ENCODE data around the gene OGA. TPM values are rescaled to one million over a fixed set of nuclear protein-coding genes. Genes with fewer than 3 reads are reported as not detected.

The OGA gene
- total and polyA plus RNA-seq, 2 donors (not counting 1 experiment from before 2014, with no cell fraction given) = 128 to 418 TPM

DNA sequence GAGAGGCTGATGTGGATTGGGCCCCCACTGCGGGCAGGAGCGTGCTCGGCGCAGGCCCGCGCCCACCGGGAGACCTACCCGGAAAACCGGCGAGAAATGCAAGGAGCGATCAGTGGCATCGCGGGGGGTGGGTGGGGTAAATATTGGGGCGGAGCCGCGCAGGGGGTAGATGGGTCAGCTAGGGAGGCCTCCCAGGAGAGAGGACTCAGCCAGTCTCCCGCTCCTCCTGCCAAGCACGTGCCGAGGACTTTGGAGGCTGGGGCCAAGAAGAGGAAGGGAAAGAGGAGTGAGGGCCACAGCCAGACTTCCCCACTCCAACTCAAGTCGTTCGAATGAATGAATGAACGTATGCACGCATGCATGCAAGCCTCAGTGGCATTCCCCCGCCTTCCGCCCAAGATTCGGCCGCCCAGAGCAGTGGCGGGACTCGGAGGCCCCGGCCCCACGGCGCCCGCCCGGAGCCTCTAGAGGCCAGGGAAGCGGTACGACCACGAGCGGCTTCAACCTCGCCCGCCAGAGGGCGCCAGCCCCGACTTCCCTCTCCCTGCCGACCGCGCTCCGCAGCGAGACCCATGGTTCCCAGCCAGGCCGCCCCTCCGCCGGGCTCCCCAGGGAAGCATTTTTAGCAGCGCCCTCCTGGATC, 38.6 kb downstream of the OGA start:
- H3K9me3 Mint-ChIP-seq (ENCODE audit: insufficient read depth) = no peaks in the 10 kb centered on the region
- Histone ChIP-seq H3K4me3 (ENCODE audit: control extremely low read depth in 1 of 5, extremely low read depth in 1 of 5, insufficient read depth in 1 of 5, low read depth in 2 of 5, low read length in 4 of 5) (peak overlapping the region; percentile 36 to 77 (median 57)), H3K36me3 (replicated peaks in 1 of 2; ENCODE audit: control extremely low read depth in 1 of 2, control insufficient read depth in 1 of 2, extremely low read depth in 1 of 2, insufficient read depth in 2 of 2, low read length in 1 of 2) (peaks cover 0 to 3% of the 10 kb centered on the region in 2 experiments), H3K4me2 (replicated peaks; ENCODE audit: low read depth, low read length, poor library complexity, severe bottlenecking) (peak overlapping the region; percentile 92), H2AFZ (ENCODE audit: insufficient read depth, low read depth, low read length, poor library complexity, severe bottlenecking) (peak overlapping the region; percentile 72), H4K20me1 (ENCODE audit: control insufficient read depth, insufficient read depth, low read length, poor library complexity, severe bottlenecking) (peaks cover 52% of the 10 kb centered on the region), H3K4me1 (ENCODE audit: control insufficient read depth in 2 of 2, insufficient read depth in 2 of 2, low read length in 2 of 2) (peaks cover 48 to 72% of the 10 kb centered on the region in 2 donors), H3K9ac (ENCODE audit: low read length) (peak overlapping the region; percentile 72), H3K79me2 (ENCODE audit: control insufficient read depth, insufficient read depth, low read length) (peaks cover 24% of the 10 kb centered on the region), H3K9me3 (ENCODE audit: control extremely low read depth in 1 of 3, control insufficient read depth in 2 of 3, insufficient read depth in 1 of 3, low read length in 2 of 3) (peaks cover 0 to 21% (median 0%) of the 10 kb centered on the region in 3 donors), H3K27ac (ENCODE audit: low read length in 2 of 2) (no peak overlapping the region), H3K27me3 (replicated peaks in 1 of 4; ENCODE audit: control extremely low read depth in 1 of 4, control insufficient read depth in 3 of 4, insufficient read depth in 4 of 4, low read length in 3 of 4) (peaks cover 0 to 43% (median 26%) of the 10 kb centered on the region in 4 experiments)
- H3K27ac Mint-ChIP-seq = peak overlapping the region; percentile 32
- peaks cover 23% of the 10 kb centered on the region for H3K27me3 Mint-ChIP-seq
- H3K4me3 Mint-ChIP-seq = peak overlapping the region; percentile 91
- TF ChIP-seq EZH2 (IDR thresholded peaks at IDR 0.05; ENCODE audit: borderline replicate concordance, insufficient read depth, low read depth, low read length, poor library complexity, severe bottlenecking) = no peak
- TF ChIP-seq CTCF (IDR thresholded peaks at IDR 0.05) = peak; percentile 85
- ChIA-PET CTCF (interaction anchor here (0.8 to 2.7 kb wide), 5 partner anchors 58 to 566 kb away, joined by 3 to 28 read pairs (median 4); no protein-coding TSS in a partner anchor), POLR2A (interaction anchor here (0.7 kb wide), 2 partner anchors 30 to 684 kb away, joined by 3 to 4 read pairs; no protein-coding TSS in a partner anchor)
- peak; percentile 55 for ATAC-seq (ENCODE audit: low read depth)
- WGBS (ENCODE audit: insufficient coverage) = 2% methylated on average over 51 of the region's 51 CpGs
- H3K4me1 Mint-ChIP-seq = peaks cover 69% of the 10 kb centered on the region
- DNase-seq = peak; percentile 89
- intact Hi-C loops (cut with micrococcal nuclease) = loop anchor here (1.0 to 5.0 kb wide), 6 partner anchors 15 to 294 kb away; partner anchors contain the start of genes DPCD, FBXW4 and POLL

All from B cell (primary cell).